ENCODE results near the gene SGPL1. TPM values are rescaled to one million over a fixed set of nuclear protein-coding genes. Genes with fewer than 3 reads are reported as not detected.

SGPL1 gene
- total RNA-seq, 1 experiment from 2014 or later = 69.4 TPM

DNA sequence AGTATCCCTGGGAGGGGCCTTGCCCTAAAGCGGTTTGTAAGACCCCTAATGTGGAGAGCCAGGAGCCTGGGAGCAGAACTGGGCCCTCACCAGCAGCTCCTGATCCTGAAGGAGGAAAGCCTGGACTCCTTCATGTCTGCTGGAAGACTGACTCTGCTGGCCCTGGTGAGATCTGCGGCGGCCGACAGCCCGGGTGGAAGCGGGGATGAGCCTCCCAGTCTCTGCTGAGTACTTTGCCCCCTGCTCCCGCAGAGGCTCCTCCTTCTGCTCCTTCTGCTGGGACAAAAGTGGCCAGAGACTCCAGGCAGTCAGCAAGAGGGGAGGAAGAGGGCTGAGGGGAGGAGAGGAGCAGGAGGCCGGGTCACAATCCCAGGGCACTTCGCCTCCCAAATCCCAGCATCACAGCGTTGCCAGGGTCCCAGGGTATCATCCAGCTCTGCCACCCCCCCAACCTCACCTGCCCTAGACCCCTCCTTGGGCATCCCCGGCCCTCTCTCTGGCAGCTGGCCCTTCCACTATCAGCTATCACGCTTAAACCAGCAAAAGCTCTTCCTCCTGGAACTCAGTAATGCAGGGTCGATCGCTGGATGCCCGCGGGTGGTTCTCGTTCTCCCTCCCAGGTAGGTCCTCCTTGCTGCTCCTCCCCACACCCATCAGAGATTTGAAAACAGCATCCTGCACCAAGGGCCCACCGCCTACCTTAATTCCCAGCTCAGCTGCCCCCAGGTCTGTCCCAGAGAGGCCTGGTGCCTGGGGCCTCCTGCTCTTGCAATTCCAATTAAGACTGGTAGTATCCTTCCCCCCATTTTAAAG lies 38.5 kb upstream of the SGPL1 start:
- intact Hi-C loops (cut with micrococcal nuclease) = no loop called here
- ATAC-seq = no peak
- Histone ChIP-seq H4K20me1 (ENCODE audit: insufficient read depth) (no peaks in the 10 kb centered on the region), H3K4me1 (ENCODE audit: control insufficient read depth in 1 of 2, insufficient read depth in 2 of 2, low read length in 2 of 2) (peaks cover 0 to 27% of the 10 kb centered on the region in 2 experiments; a peak in 2 of 4 replicates), H3K27ac (ENCODE audit: low read depth, low read length) (no peak overlapping the region), H3K79me2 (ENCODE audit: insufficient read depth, low read length) (no peaks in the 10 kb centered on the region), H3K4me3 (replicated peaks in 1 of 2; ENCODE audit: low read depth in 1 of 2, low read length in 2 of 2) (no peak overlapping the region), H2AFZ (ENCODE audit: low read depth, low read length, poor library complexity, severe bottlenecking) (no peak overlapping the region), H3K4me2 (ENCODE audit: low read length) (no peak overlapping the region), H3K36me3 (ENCODE audit: control insufficient read depth in 1 of 2, insufficient read depth in 2 of 2, low read length in 2 of 2) (no peaks in the 10 kb centered on the region), H3K9me2 (ENCODE audit: insufficient read depth) (no peaks in the 10 kb centered on the region), H3K9ac (ENCODE audit: low read length) (no peak overlapping the region), H3K9me3 (ENCODE audit: control insufficient read depth in 1 of 2, insufficient read depth in 1 of 2, low read depth in 1 of 2, low read length in 2 of 2) (no peaks in the 10 kb centered on the region), H3K27me3 (ENCODE audit: insufficient read depth, low read length) (no peaks in the 10 kb centered on the region)
- TF ChIP-seq, protein P1, sequence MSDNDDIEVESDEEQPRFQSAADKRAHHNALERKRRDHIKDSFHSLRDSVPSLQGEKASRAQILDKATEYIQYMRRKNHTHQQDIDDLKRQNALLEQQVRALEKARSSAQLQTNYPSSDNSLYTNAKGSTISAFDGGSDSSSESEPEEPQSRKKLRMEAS (IDR thresholded peaks at IDR 0.05) = no peak
- TF ChIP-seq, protein P2, sequence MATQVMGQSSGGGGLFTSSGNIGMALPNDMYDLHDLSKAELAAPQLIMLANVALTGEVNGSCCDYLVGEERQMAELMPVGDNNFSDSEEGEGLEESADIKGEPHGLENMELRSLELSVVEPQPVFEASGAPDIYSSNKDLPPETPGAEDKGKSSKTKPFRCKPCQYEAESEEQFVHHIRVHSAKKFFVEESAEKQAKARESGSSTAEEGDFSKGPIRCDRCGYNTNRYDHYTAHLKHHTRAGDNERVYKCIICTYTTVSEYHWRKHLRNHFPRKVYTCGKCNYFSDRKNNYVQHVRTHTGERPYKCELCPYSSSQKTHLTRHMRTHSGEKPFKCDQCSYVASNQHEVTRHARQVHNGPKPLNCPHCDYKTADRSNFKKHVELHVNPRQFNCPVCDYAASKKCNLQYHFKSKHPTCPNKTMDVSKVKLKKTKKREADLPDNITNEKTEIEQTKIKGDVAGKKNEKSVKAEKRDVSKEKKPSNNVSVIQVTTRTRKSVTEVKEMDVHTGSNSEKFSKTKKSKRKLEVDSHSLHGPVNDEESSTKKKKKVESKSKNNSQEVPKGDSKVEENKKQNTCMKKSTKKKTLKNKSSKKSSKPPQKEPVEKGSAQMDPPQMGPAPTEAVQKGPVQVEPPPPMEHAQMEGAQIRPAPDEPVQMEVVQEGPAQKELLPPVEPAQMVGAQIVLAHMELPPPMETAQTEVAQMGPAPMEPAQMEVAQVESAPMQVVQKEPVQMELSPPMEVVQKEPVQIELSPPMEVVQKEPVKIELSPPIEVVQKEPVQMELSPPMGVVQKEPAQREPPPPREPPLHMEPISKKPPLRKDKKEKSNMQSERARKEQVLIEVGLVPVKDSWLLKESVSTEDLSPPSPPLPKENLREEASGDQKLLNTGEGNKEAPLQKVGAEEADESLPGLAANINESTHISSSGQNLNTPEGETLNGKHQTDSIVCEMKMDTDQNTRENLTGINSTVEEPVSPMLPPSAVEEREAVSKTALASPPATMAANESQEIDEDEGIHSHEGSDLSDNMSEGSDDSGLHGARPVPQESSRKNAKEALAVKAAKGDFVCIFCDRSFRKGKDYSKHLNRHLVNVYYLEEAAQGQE (IDR thresholded peaks at IDR 0.05; ENCODE audit: low read depth) = no peak
- TF ChIP-seq EGR1 (IDR thresholded peaks at IDR 0.05; ENCODE audit: low read depth) = no peak
- TF ChIP-seq RAD21 (IDR thresholded peaks at IDR 0.05; ENCODE audit: low read depth) = no peak
- TF ChIP-seq, protein P3, sequence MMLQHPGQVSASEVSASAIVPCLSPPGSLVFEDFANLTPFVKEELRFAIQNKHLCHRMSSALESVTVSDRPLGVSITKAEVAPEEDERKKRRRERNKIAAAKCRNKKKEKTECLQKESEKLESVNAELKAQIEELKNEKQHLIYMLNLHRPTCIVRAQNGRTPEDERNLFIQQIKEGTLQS (IDR thresholded peaks at IDR 0.05) = no peak
- TF ChIP-seq POLR2A (IDR thresholded peaks at IDR 0.05; ENCODE audit: borderline replicate concordance, extremely low read depth, insufficient read depth, insufficient read length) = no peak
- TF ChIP-seq YY1 (IDR thresholded peaks at IDR 0.05; ENCODE audit: extremely low read depth, insufficient replicate concordance, low read depth, low read length) = no peak
- no peak for TF ChIP-seq SP1 (IDR thresholded peaks at IDR 0.05; ENCODE audit: low read depth)
- ChIA-PET RAD21 (ENCODE audit: low non-redundant PET in 1 of 2, low total read pairs in 2 of 2, uncharacterized antibody in 2 of 2, unreplicated experiment in 2 of 2) (no interaction called here), POLR2A (no interaction called here), CTCF (no interaction called here)
- no peak for DNase-seq (ENCODE audit: low read depth, low spot score)
- BruUV-seq (replicated peaks) = no TSS peak

Measured in HCT116 (cell line).